Measurements from ENCODE around the gene RAB11FIP4.
"Not testable (repeated sequence)": the region's sequence is repeated elsewhere in the genome, so short reads cannot be mapped to it uniquely, and the experiment has no call there.

Gene RAB11FIP4

GRCh38 chr17:31433811-31434726 lies 42.6 kb downstream of the RAB11FIP4 start:
- no peak for DNase-seq

GRCh38 chr17:31434727-31435050 lies 43.2 kb downstream of the RAB11FIP4 start:
- no peak for DNase-seq

- no peak for DNase-seq
Measured at GRCh38 chr17:31435581-31435980, 44.1 kb downstream of the RAB11FIP4 start.

DNA sequence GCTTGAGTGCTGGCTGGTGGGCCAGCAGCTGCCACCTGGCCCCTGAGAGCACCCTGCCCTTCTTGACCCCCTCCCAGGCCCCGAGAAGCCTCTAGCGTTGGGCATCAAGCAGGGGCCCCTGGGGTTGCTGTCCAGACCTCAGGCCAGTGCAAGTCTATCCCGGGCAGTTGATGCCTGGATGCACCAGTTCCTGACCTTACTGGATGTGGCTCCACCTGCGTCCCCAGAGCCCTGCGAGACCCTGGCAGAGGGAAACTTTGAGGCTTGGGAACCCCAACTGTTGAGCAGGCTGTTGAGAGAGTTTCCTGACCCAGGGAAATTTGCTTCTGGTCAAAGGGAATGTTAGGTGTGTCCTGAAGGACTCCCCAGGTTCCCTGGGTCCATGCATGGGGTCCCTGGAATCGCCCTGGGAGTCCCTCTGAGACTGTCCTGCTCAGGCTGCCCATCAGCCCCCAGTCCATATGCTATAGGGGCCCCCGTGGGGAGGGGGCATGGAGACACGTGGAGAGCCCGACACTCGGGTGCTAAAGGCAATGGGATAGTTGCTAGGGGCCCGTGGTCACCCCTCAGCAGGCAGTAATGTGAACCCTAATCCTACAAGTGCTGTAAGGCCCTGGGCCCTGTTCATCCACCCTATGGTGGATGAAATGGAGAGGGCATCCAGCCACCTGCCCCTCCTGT lies 46.4 kb downstream of the RAB11FIP4 start:
- DNase-seq: no peak

DNA sequence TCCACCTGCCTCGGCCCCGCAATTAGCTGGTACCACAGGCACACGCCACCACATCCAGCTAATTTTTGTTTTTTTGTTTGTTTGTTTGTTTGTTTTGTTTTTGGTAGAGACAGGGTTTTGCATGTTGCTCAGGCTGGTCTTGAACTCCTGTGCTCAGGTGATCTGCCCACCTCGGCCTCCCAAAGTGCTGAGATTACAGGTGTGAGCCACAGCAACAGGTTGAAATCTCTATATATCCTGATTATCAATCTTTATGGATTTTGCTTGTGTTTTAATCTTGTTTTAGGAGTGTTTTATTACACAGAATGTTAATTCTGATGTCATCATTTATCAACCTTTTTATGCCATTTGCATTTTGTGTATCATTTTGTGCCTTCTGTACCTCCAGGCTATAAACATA lies 48.2 kb downstream of the RAB11FIP4 start:
- no peak for DNase-seq

GRCh38 chr17:31442276-31442675 lies 50.8 kb downstream of the RAB11FIP4 start:
- no peak for DNase-seq

DNA sequence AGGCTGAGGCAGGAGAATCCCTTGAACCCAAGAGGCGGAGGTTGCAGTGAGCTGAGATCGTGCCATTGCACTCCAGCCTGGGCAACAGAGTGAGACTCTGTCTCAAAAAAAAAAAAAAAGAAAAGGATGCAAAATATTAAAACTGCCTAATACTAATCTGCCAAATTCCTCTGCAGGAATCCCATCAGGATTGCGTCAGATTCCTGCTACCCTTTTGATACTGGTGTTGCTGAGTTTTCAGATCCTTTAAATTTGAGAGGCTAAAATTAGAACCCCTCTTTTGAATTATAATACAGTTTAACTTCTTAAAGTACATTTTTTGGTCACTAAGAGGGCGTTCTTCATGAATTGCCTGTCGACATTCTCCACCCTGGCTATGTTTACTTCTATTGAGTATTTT lies 51.4 kb downstream of the RAB11FIP4 start:
- DNase-seq: not testable (repeated sequence)

GRCh38 chr17:31443386-31443785 lies 51.9 kb downstream of the RAB11FIP4 start:
- no peak for DNase-seq

- no peak for DNase-seq
Measured at GRCh38 chr17:31444026-31444425, 52.6 kb downstream of the RAB11FIP4 start.

GRCh38 chr17:31446195-31446967 lies 54.9 kb downstream of the RAB11FIP4 start:
- DNase-seq: no peak

DNA sequence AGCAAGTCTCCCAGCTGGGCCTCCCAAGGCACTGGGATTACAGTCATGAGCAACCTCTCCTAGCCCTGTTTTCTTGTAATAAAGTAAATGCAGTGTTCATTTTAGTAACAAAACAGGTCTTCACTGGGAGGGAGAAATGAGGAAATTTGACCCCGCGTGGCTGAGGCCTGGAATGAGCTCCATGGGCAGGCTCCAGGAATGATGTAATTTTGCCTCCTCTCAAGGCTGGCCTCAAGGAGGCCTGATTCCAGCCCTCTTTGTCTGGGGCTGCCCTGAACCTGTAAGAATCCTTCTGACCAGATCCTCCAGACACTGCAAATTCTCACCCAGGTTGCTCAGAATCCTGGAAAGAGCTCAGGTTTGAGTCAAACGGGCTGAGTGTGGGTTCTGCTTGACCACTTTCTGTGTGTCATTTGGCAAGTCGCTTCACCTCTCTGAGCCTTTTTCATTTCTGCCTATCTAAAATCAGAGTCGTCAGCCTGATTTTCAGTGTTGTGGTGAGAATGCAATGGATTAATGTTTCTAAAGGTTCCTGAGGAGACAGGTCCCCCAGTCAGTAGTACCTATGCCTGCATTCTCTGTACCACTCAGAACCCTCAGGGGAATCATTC lies 57.1 kb downstream of the RAB11FIP4 start:
- no peak for DNase-seq

GRCh38 chr17:31449111-31449510 lies 57.6 kb downstream of the RAB11FIP4 start:
- no peak for DNase-seq

DNA sequence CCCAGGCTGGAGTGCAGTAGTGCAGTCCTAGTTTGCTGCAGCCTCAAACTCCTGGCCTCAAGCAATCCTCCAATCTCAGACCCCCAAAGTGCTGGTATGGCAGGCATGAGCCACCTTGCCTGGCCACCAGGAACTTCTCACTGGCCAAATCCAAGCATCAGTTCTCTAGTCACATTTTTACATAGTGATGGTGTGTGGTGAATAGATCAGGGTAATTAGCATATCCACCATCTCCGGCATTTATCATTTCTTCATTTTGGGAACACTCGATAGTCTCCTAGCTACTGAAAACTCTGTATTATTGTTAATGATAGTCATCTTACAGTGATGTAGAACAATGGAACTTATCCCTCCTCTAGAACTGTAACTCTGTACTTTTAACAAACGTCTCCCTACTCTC lies 58.3 kb downstream of the RAB11FIP4 start:
- DNase-seq: no peak

- no peak for DNase-seq
Measured at GRCh38 chr17:31452101-31452500, 60.6 kb downstream of the RAB11FIP4 start.

DNA sequence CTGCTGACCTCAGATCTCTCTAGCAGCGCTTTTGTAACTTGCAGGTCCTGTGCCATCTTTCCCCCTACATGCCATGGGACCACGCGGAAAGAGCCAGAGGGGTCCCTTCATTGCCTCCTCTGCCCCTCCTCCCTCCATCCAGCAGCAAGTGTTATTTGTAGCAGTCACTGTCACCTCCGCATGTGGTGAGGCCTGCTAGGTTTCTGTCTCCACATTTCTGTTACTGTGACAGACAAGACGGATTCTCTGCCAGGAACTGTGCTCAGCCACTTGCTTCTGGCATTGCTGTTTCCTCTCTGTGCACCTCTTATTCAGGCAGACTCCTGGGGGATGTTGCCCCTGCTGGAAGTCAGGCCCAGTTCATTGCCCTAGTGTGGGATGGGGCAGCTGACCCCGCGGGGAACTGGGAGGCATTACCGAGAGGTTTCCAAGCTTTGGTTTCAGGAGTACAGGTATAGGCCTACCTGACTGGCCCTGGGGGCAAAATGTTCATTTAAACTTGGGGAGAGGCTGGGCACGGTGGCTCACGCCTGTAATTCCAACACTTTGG lies 61.2 kb downstream of the RAB11FIP4 start:
- no peak for DNase-seq

- no peak for DNase-seq
Measured at GRCh38 chr17:31453896-31454295, 62.4 kb downstream of the RAB11FIP4 start.

DNA sequence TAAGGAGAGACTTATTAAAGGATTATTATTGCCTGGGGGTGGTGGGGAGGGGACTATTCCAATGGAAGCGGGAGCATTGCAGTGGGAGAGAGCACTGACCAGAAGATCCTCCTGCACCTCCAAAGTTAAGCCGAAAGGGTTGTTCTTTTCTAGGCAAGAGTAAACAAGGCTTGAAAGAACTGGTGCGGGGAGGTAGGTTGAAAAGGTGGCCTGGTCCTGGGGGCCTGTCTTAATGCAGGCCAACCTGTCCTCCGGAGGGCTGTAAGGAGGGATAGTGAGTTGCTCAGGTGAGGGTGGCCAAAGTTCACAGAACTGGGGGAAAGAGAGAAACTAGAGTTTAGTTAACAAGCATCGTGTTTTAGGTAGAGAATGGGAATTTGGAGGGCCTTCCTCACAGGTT lies 65.3 kb downstream of the RAB11FIP4 start:
- no peak for DNase-seq

GRCh38 chr17:31457391-31458234 lies 66.1 kb downstream of the RAB11FIP4 start:
- DNase-seq: no peak

- DNase-seq: no peak
Measured at GRCh38 chr17:31458829-31459228, 67.4 kb downstream of the RAB11FIP4 start.

- no peak for DNase-seq
Measured at GRCh38 chr17:31459716-31460115, 68.2 kb downstream of the RAB11FIP4 start.

DNA sequence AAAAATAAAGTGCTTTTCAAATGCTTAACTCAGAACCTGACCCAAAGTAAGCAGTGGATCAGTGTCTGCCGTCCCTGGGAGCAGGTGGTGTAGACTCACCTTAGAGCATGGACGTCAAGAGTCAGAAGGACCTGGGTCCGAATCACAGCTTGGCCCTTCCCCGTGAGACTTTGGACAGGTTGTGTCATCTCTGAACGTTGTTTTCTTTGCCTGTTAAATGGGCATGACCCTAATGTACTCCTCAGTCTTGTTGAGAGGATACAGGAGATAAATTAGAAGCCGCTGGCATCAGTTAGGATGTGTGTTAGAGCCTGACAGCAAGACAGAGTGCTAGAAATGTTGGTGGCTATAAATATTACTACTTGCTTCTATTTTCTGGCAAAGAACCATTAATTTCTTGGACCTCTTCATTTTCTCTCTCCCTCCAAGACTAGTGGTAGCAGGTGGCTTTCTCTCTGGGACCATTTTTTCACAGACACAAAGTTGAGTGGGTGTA lies 68.8 kb downstream of the RAB11FIP4 start:
- no peak for DNase-seq
